GM23338 (cell line): Measurements from ENCODE around the gene IGSF9B. TPM values are rescaled to one million over a fixed set of nuclear protein-coding genes. Genes with fewer than 3 reads are reported as not detected.

Source experiments
- ATAC-seq: fragments of 200-7000 bp; cut with Tn5 transposase; 3 replicates; pipeline ENCODE4 v1.9.1; 2020
- DNase-seq: peaks from one replicate; pipeline ENCODE4 v3.0.0-alpha.2; 2015; ENCODE audit warnings: low spot score
- H2AFZ ChIP-seq: fragments of 200-600 bp; sonication (generic); 2 replicates; pipeline ENCODE4 v1.8.0; 2016; ENCODE audit warnings: antibody characterized with exemption, mild to moderate bottlenecking, moderate library complexity
- H3F3A ChIP-seq: fragments of 200-600 bp; sonication (generic); replicated peaks from 2 replicates; pipeline ENCODE4 v1.8.0; 2017; ENCODE audit warnings: antibody characterized with exemption, mixed run types, low read depth
- H3K27ac ChIP-seq: fragments of 200-600 bp; sonication (generic); 2 replicates; pipeline ENCODE4 v1.6.1; 2016; ENCODE audit warnings: low read depth
- H3K27me3 ChIP-seq: fragments of 200-600 bp; sonication (generic); 2 replicates; pipeline ENCODE4 v1.8.0; 2016; ENCODE audit warnings: mild to moderate bottlenecking, mixed run types, moderate library complexity; ENCODE audit not compliant: insufficient read depth
- H3K36me3 ChIP-seq: fragments of 200-600 bp; sonication (generic); 2 replicates; pipeline ENCODE4 v1.8.0; 2016; ENCODE audit warnings: mild to moderate bottlenecking; ENCODE audit not compliant: insufficient read depth
- H3K4me1 ChIP-seq: fragments of 200-600 bp; sonication (generic); 2 replicates; pipeline ENCODE4 v1.8.0; 2016; ENCODE audit warnings: mild to moderate bottlenecking, moderate library complexity; ENCODE audit not compliant: insufficient read depth
- H3K4me2 ChIP-seq: fragments of 200-600 bp; sonication (generic); 2 replicates; pipeline ENCODE4 v1.7.1; 2017; ENCODE audit warnings: mixed run types
- H3K4me3 ChIP-seq: fragments of 200-600 bp; sonication (generic); 2 replicates; pipeline ENCODE4 v1.6.1; 2016; ENCODE audit warnings: mixed run types
- H3K79me2 ChIP-seq: fragments of 200-600 bp; sonication (generic); replicated peaks from 2 replicates; pipeline ENCODE4 v1.8.0; 2017; ENCODE audit warnings: mild to moderate bottlenecking; ENCODE audit not compliant: insufficient read depth
- H3K9me2 ChIP-seq: fragments of 200-600 bp; sonication (generic); 2 replicates; pipeline ENCODE4 v1.8.0; 2017; ENCODE audit not compliant: insufficient read depth
- H4K20me1 ChIP-seq: fragments of 200-600 bp; sonication (generic); replicated peaks from 2 replicates; pipeline ENCODE4 v1.8.0; 2017; ENCODE audit warnings: mild to moderate bottlenecking; ENCODE audit not compliant: insufficient read depth
- H3K27ac Mint-ChIP-seq: 2 replicates; pipeline ENCODE4 v1.8.0; 2020; ENCODE audit warnings: inconsistent platforms, mild to moderate bottlenecking, moderate library complexity, mixed read lengths
- H3K27me3 Mint-ChIP-seq: 3 replicates; pipeline ENCODE4 v1.8.0; 2022; ENCODE audit warnings: low read depth, mild to moderate bottlenecking, moderate library complexity, mixed read lengths, inconsistent platforms; ENCODE audit not compliant: insufficient read depth, poor library complexity
- H3K36me3 Mint-ChIP-seq: 3 replicates; pipeline ENCODE4 v1.8.0; 2021; ENCODE audit warnings: low read depth, mild to moderate bottlenecking, inconsistent platforms, moderate library complexity, mixed read lengths
- H3K4me1 Mint-ChIP-seq: 3 replicates; pipeline ENCODE4 v1.8.0; 2020; ENCODE audit warnings: mild to moderate bottlenecking, inconsistent platforms, mixed read lengths
- H3K4me3 Mint-ChIP-seq: 3 replicates; pipeline ENCODE4 v1.8.0; 2021; ENCODE audit warnings: moderate library complexity, mild to moderate bottlenecking, inconsistent platforms, mixed read lengths
- H3K9me3 Mint-ChIP-seq: 3 replicates; pipeline ENCODE4 v1.8.0; 2020; ENCODE audit warnings: moderate library complexity, mild to moderate bottlenecking, inconsistent platforms, mixed read lengths
- CREB1 ChIP-seq: fragments of 250-450 bp; sonication (Bioruptor Pico); IDR thresholded peaks from 2 replicates; pipeline ENCODE4 v1.5.0; 2020; ENCODE audit warnings: low read depth, mild to moderate bottlenecking, moderate library complexity
- EZH2 ChIP-seq: fragments of 200-600 bp; sonication (generic); IDR thresholded peaks from one replicate; pipeline ENCODE4 v1.8.0; 2017; ENCODE audit warnings: antibody characterized with exemption, mild to moderate bottlenecking, low read depth; ENCODE audit not compliant: unreplicated experiment
- EZH2phosphoT487 ChIP-seq: fragments of 200-600 bp; sonication (generic); IDR thresholded peaks from one replicate; pipeline ENCODE4 v1.8.1; 2018; ENCODE audit warnings: antibody characterized with exemption; ENCODE audit not compliant: unreplicated experiment
- JUNB ChIP-seq: IDR thresholded peaks from one replicate; pipeline ENCODE4 v1.6.1; 2016; ENCODE audit warnings: antibody characterized with exemption; ENCODE audit not compliant: unreplicated experiment
- NANOG ChIP-seq: IDR thresholded peaks from 2 replicates; pipeline ENCODE4 v1.6.1; 2016; ENCODE audit warnings: antibody characterized with exemption, borderline replicate concordance
- POLR2AphosphoS5 ChIP-seq: IDR thresholded peaks from 2 replicates; pipeline ENCODE4 v1.6.1; 2016; ENCODE audit warnings: antibody characterized with exemption, low read depth
- STAT1 ChIP-seq: IDR thresholded peaks from one replicate; pipeline ENCODE4 v1.6.1; 2016; ENCODE audit warnings: antibody characterized with exemption; ENCODE audit not compliant: unreplicated experiment
- ZNF114 ChIP-seq: fragments of 250-450 bp; sonication (Bioruptor Pico); IDR thresholded peaks from 2 replicates; pipeline ENCODE4 v1.5.0; 2020; ENCODE audit warnings: mild to moderate bottlenecking, moderate library complexity
- ZNF331 ChIP-seq: fragments of 250-450 bp; sonication (Bioruptor Pico); IDR thresholded peaks from 2 replicates; pipeline ENCODE4 v1.5.0; 2020; ENCODE audit warnings: low read depth, mild to moderate bottlenecking, moderate library complexity
- ZNF462 ChIP-seq: fragments of 250-450 bp; sonication (Bioruptor Pico); IDR thresholded peaks from 2 replicates; pipeline ENCODE4 v1.5.0; 2020; ENCODE audit warnings: mild to moderate bottlenecking, moderate library complexity
- polyA plus RNA-seq: library from polyadenylated mRNA; unstranded; fragments of >200 nt; fragmentation: Nextera tagmentation; extraction: Ambion mirVana; gene quantifications from 2 replicates; pipeline ENCODE4 v1.2.1, GENCODE V29; 2016
- total RNA-seq: library from RNA; depleted of rRNA; stranded (reverse); fragments of >200 nt; shearing (Covaris generic); gene quantifications from 2 replicates; pipeline ENCODE4 v1.2.3, GENCODE V29; 2014
- TF ChIP-seq, protein P1 (sequence below): IDR thresholded peaks from one replicate; pipeline ENCODE4 v1.6.1; 2018; ENCODE audit warnings: antibody characterized with exemption; ENCODE audit not compliant: unreplicated experiment
- TF ChIP-seq, protein P2 (sequence below): IDR thresholded peaks from 2 replicates; pipeline ENCODE4 v1.6.1; 2016; ENCODE audit warnings: antibody characterized with exemption
- TF ChIP-seq, protein P3 (sequence below), 2 experiments: fragments of 200-600 bp in 1 of 2; sonication (generic) in 1 of 2; conservative IDR thresholded peaks; 2 replicates each; pipeline versions ENCODE4 v1.5.1 to v1.6.1; 2016 to 2017; ENCODE audit warnings: antibody characterized with exemption in 2 of 2, low read depth in 2 of 2, mild to moderate bottlenecking in 2 of 2, moderate library complexity in 1 of 2

Gene IGSF9B
- total and polyA plus RNA-seq, 2 experiments from 2014 or later, result 8.7 to 51.2 TPM

GRCh38 chr11:133921026-133921425, 35.7 kb downstream of the IGSF9B start:
- Histone ChIP-seq H3K4me1 (0 out of 2 replicates have a peak, but pooled peaks cover 11% of the 10 kb centered on the region), H3K4me2 (no peak overlapping the region), H3K4me3 (no peak overlapping the region), H3K36me3 (peaks cover 7% of the 10 kb centered on the region), H3K79me2 (no peaks in the 10 kb centered on the region), H3K27ac (no peak overlapping the region), H3K9me2 (no peaks in the 10 kb centered on the region), H4K20me1 (no peaks in the 10 kb centered on the region; the same call in 1 of the 2 replicates), H3K27me3 (no peaks in the 10 kb centered on the region), H3F3A (no peaks in the 10 kb centered on the region), H2AFZ (no peak overlapping the region)
- TF ChIP-seq, protein P1, sequence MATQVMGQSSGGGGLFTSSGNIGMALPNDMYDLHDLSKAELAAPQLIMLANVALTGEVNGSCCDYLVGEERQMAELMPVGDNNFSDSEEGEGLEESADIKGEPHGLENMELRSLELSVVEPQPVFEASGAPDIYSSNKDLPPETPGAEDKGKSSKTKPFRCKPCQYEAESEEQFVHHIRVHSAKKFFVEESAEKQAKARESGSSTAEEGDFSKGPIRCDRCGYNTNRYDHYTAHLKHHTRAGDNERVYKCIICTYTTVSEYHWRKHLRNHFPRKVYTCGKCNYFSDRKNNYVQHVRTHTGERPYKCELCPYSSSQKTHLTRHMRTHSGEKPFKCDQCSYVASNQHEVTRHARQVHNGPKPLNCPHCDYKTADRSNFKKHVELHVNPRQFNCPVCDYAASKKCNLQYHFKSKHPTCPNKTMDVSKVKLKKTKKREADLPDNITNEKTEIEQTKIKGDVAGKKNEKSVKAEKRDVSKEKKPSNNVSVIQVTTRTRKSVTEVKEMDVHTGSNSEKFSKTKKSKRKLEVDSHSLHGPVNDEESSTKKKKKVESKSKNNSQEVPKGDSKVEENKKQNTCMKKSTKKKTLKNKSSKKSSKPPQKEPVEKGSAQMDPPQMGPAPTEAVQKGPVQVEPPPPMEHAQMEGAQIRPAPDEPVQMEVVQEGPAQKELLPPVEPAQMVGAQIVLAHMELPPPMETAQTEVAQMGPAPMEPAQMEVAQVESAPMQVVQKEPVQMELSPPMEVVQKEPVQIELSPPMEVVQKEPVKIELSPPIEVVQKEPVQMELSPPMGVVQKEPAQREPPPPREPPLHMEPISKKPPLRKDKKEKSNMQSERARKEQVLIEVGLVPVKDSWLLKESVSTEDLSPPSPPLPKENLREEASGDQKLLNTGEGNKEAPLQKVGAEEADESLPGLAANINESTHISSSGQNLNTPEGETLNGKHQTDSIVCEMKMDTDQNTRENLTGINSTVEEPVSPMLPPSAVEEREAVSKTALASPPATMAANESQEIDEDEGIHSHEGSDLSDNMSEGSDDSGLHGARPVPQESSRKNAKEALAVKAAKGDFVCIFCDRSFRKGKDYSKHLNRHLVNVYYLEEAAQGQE, result no peak
- TF ChIP-seq EZH2phosphoT487 (no peak), JUNB (no peak), ZNF114 (CRISPR knock-in tag) (no peak), STAT1 (no peak), CREB1 (CRISPR knock-in tag) (no peak), POLR2AphosphoS5 (no peak), ZNF462 (CRISPR knock-in tag) (no peak), ZNF331 (CRISPR knock-in tag) (no peak), EZH2 (no peak), NANOG (no peak)
- TF ChIP-seq, protein P2, sequence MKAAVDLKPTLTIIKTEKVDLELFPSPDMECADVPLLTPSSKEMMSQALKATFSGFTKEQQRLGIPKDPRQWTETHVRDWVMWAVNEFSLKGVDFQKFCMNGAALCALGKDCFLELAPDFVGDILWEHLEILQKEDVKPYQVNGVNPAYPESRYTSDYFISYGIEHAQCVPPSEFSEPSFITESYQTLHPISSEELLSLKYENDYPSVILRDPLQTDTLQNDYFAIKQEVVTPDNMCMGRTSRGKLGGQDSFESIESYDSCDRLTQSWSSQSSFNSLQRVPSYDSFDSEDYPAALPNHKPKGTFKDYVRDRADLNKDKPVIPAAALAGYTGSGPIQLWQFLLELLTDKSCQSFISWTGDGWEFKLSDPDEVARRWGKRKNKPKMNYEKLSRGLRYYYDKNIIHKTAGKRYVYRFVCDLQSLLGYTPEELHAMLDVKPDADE, result no peak
- TF ChIP-seq, protein P3, sequence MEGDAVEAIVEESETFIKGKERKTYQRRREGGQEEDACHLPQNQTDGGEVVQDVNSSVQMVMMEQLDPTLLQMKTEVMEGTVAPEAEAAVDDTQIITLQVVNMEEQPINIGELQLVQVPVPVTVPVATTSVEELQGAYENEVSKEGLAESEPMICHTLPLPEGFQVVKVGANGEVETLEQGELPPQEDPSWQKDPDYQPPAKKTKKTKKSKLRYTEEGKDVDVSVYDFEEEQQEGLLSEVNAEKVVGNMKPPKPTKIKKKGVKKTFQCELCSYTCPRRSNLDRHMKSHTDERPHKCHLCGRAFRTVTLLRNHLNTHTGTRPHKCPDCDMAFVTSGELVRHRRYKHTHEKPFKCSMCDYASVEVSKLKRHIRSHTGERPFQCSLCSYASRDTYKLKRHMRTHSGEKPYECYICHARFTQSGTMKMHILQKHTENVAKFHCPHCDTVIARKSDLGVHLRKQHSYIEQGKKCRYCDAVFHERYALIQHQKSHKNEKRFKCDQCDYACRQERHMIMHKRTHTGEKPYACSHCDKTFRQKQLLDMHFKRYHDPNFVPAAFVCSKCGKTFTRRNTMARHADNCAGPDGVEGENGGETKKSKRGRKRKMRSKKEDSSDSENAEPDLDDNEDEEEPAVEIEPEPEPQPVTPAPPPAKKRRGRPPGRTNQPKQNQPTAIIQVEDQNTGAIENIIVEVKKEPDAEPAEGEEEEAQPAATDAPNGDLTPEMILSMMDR (conservative IDR thresholded peaks at IDR 0.05; ENCODE audit: low read depth in 2 of 2), result no peak
- H3K27me3 Mint-ChIP-seq, result peaks cover 4% of the 10 kb centered on the region
- H3K27ac Mint-ChIP-seq, result no peak overlapping the region
- H3K9me3 Mint-ChIP-seq, result no peaks in the 10 kb centered on the region
- H3K4me1 Mint-ChIP-seq, result peaks cover 11% of the 10 kb centered on the region
- no peak overlapping the region for H3K4me3 Mint-ChIP-seq
- no peak for ATAC-seq
- peaks cover 52% of the 10 kb centered on the region for H3K36me3 Mint-ChIP-seq
- no peak for DNase-seq
